GM23338 (cell line): ENCODE results near the gene CXXC5. TPM values are rescaled to one million over a fixed set of nuclear protein-coding genes. Genes with fewer than 3 reads are reported as not detected.

Experiments used
- polyA plus RNA-seq: library from polyadenylated mRNA; unstranded; fragments of >200 nt; fragmentation: Nextera tagmentation; extraction: Ambion mirVana; gene quantifications from 2 replicates; pipeline ENCODE4 v1.2.1, GENCODE V29; 2016
- small RNA-seq: library from RNA; depleted of rRNA; stranded (forward); fragments of <200 nt; gene quantifications from one replicate; pipeline ENCODE3, GENCODE V24; 2014; ENCODE audit warnings: low replicate concordance
- total RNA-seq: library from RNA; depleted of rRNA; stranded (reverse); fragments of >200 nt; shearing (Covaris generic); gene quantifications from 2 replicates; pipeline ENCODE4 v1.2.3, GENCODE V29; 2014; rRNA removed

The CXXC5 gene
- total and polyA plus RNA-seq, 2 experiments from 2014 or later = 63.3 to 111 TPM

Small RNA genes lying within 50 kb of the gene (small RNA-seq; reads per million reads assigned to genes)
- not detected for gene RNU6-236P

Other genes with a start within 250 kb of the CXXC5 start
- gene SPATA24, start 244.3 kb upstream of the CXXC5 start, total RNA-seq = 7.1 and 16.0 TPM in 2 replicates
- gene SPATA24, start 244.3 kb upstream of the CXXC5 start, polyA plus RNA-seq = 20.6 and 22.4 TPM in 2 replicates
- gene DNAJC18, start 208.8 kb upstream of the CXXC5 start, total RNA-seq = 14.2 and 18.9 TPM in 2 replicates
- 13.4 and 15.1 TPM in 2 replicates for gene DNAJC18, start 208.8 kb upstream of the CXXC5 start, polyA plus RNA-seq
- gene ECSCR, start 185.6 kb upstream of the CXXC5 start, total RNA-seq = 1.2 and 2.2 TPM in 2 replicates
- gene ECSCR, start 185.6 kb upstream of the CXXC5 start, polyA plus RNA-seq = 2.5 and 2.6 TPM in 2 replicates
- not detected in 2 replicates for gene SMIM33, start 177.3 kb upstream of the CXXC5 start, total RNA-seq
- not detected in 2 replicates for gene SMIM33, start 177.3 kb upstream of the CXXC5 start, polyA plus RNA-seq
- gene STING1, start 165.6 kb upstream of the CXXC5 start, total RNA-seq = 0.39 TPM in 1 of 2 replicates, not detected in the other
- gene STING1, start 165.6 kb upstream of the CXXC5 start, polyA plus RNA-seq = 0.30 and 0.66 TPM in 2 replicates
- gene UBE2D2, start 87.0 kb upstream of the CXXC5 start, total RNA-seq = 101 and 120 TPM in 2 replicates
- gene UBE2D2, start 87.0 kb upstream of the CXXC5 start, polyA plus RNA-seq = 166 and 172 TPM in 2 replicates
- 0.10 TPM in 1 of 2 replicates, not detected in the other for gene PSD2, start 147.5 kb downstream of the CXXC5 start, total RNA-seq
- gene PSD2, start 147.5 kb downstream of the CXXC5 start, polyA plus RNA-seq = 0.08 and 0.17 TPM in 2 replicates